Epithelial cell of esophagus (primary cell): ENCODE results near the gene VAT1L.

Experiments used
- DNase-seq: peaks from one replicate; pipeline ENCODE4 v3.0.0; 2010; ENCODE audit warnings: low read depth
- H3K4me3 ChIP-seq: 2 replicates; pipeline ENCODE4 v1.5.1; 2011; ENCODE audit warnings: mild to moderate bottlenecking, low read length, control low read depth
- TF ChIP-seq, protein P1 (sequence below): IDR thresholded peaks from 2 replicates; pipeline ENCODE4 v1.5.1; 2011; ENCODE audit warnings: low read depth, mild to moderate bottlenecking, low read length, control low read depth, inconsistent platforms; ENCODE audit not compliant: insufficient read depth; ENCODE audit errors: missing control alignments

Gene VAT1L

DNA sequence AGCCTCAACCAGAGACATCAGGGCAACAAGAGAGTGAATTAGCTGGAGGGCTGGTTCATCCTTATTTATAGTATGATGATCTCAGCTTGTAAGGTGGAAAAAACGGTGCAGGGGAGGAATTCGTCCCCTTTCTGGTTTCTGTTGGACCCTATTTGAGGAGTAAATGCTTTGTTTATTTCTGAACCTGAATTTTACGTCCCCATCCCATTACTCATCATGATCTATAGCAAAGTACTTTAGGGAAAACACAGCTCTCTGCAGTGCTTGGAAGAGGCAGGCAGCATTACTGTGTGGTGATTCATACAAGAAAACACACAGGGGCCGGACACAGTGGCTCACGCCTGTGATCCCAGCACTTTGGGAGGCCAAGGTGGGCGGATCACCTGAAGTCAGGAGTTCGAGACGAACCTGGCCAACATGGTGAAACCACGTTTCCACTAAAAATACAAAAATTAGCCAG lies 8.0 kb upstream of the VAT1L start:
- TF ChIP-seq, protein P1, sequence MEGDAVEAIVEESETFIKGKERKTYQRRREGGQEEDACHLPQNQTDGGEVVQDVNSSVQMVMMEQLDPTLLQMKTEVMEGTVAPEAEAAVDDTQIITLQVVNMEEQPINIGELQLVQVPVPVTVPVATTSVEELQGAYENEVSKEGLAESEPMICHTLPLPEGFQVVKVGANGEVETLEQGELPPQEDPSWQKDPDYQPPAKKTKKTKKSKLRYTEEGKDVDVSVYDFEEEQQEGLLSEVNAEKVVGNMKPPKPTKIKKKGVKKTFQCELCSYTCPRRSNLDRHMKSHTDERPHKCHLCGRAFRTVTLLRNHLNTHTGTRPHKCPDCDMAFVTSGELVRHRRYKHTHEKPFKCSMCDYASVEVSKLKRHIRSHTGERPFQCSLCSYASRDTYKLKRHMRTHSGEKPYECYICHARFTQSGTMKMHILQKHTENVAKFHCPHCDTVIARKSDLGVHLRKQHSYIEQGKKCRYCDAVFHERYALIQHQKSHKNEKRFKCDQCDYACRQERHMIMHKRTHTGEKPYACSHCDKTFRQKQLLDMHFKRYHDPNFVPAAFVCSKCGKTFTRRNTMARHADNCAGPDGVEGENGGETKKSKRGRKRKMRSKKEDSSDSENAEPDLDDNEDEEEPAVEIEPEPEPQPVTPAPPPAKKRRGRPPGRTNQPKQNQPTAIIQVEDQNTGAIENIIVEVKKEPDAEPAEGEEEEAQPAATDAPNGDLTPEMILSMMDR, result no peak
- DNase-seq, result peak; percentile 81
- no peak overlapping the region for H3K4me3 ChIP-seq

DNA sequence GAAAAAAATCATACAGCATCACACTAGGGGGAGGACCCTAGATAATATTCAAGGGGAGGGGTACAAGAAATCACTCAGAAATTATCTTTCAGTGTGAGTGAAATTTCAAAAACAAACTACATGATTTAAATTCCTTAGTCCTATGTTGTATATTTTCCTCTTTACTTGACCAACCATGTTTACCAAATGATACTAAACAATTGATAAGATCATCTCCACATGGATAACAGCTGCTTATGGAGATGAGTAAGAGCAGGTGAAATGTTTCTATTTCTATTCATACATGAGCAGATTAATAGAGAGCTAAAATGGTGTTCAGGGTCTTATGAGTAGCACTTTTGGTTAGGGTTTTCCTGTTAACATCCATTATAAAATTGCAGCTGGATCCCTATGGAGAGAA lies 7.3 kb upstream of the VAT1L start:
- DNase-seq, result no peak
- TF ChIP-seq, protein P1, result no peak
- no peak overlapping the region for H3K4me3 ChIP-seq

DNA sequence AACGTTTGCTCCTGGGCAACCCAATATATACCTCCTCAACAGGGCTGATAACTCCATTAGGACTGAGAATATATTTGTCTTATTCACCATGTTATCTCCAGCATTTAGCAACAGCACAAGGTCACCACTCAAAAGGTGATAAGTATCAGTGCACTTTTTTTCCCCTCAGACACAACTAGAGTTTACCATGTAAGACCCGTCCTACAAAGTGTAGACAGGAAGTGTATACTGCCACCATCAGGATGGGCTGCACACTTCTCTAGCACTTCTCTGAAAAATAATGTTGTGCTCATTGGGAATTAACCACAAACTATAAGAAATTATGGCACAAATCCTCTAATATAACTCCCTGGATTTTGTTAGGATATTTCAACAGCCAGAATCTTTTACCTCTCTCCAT lies 5.7 kb upstream of the VAT1L start:
- DNase-seq, result peak; percentile 22
- H3K4me3 ChIP-seq, result no peak overlapping the region
- TF ChIP-seq, protein P1, result peak; percentile 29

DNA sequence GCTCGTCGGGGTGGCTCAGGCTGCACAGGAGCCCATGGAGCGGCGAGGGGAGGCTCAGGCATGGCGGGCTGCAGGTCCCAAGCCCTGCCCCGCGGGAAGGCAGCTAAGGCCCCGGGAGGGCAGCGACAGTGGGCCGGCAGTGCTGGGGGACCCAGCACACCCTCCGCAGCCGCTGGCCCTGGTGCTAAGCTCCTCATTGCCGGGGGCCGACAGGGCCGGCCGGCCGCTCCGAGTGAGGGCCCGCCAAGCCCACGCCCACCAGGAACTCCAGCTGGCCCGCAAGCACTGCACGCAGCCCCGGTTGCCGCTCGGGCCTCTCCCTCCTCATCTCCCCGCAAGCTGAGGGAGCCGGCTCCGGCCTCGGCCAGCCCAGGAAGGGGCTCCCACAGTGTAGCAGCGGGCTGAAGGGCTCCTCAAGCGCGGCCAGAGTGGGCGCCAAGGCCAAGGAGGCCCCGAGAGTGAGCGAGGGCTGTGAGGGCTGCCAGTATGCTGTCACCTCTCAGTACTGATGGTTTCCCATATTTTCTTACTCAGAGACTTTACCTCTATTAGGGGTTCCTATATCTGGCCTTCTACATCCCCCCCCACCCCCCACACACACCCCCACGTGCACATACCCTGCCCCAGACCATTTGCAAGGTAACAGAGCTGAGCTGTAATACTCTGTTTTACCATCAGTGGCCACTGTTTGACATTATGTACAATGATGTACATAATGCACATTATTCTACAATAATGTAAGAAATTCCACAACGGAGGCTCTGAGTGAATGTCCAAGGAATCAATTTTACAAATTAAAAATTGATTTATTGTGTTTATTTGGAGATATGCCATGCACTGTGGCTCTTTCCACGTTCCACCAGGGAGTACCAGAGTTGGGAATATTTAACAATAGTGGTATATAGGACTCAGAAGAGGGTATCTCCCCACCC lies 3.7 kb upstream of the VAT1L start:
- TF ChIP-seq, protein P1, result peak; percentile 14
- peak; percentile 16 for DNase-seq
- H3K4me3 ChIP-seq, result no peak overlapping the region

DNA sequence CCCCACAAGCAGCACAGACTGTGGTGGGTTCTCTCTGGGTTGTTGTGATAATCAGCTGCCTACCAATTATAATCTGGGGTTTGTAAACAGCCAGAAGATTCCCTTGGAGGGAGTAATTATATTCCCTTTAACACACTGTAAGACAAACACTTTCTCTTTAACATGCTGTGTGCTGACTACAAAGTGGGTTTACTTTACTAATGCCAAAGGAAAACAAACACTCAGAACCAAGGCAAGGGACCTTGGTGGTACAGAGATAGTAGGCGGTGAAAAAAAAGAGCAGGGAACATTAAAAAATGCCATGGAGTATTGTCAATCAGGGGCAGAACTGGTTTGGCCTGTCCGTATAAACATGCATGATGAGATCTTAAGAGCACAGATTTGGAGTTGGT lies 3.0 kb upstream of the VAT1L start:
- no peak overlapping the region for H3K4me3 ChIP-seq
- no peak for DNase-seq
- TF ChIP-seq, protein P1, result no peak

DNA sequence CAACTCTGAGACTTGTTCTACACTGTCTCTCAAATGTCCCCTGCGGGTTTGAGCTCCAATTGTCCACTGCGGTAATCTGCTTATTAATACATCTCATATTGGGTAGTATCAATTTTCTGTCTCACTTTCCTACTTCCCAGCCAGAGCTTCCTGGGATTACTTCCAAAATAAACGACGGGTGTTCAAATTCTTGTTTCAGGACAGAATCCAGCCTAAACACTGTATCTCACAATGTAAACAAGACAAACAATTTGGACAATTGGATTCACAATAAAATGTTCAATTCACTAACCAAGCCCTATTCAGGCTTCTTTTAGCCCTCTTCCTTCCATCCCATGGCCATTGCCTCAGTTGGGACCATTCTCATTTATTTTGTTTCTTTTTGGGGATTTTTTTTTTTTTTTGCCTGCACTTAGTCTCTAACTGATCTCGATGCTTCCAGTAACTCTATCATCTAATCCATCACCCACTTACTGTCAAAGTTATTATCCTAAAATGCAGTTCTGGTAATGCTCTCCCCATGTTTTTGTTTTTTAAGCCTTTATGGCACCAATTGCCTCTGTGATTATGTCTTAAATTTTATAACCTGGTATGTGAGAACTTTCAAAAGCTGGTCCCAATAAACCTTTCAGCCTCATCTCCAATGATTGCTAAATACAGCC lies 2.0 kb upstream of the VAT1L start:
- no peak for DNase-seq
- TF ChIP-seq, protein P1, result no peak
- H3K4me3 ChIP-seq, result no peak overlapping the region

DNA sequence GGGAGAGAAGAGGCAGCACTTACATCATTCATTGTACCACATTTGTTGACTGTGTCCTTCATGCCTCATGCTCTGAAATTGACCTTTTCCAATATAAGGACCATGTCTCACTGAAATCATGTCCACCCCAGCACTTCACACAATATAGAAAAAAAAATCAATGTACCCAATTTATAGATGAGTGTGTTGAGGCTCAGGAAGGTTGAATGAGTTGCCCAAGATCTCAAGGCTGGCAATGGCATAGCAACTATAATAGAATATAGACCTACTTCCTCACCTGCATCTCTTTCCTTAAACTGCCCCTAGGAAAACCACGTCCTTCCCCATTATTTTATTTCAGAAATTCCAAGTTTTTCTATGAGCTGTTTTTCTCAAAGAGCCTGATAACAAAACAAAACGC lies 912 bp upstream of the VAT1L start:
- no peak for DNase-seq
- H3K4me3 ChIP-seq, result no peak overlapping the region
- TF ChIP-seq, protein P1, result no peak
